T-helper 2 cell treated with Interferon-gamma antibody and Interleukin-4, amounts not matched to agents 5 μg/mL and 100 μg/mL, for 36 hours (primary cell): ENCODE data around the gene RASIP1.
"Not testable (repeated sequence)": the region's sequence is repeated elsewhere in the genome, so short reads cannot be mapped to it uniquely, and the experiment has no call there.

Source experiments
- DNase-seq: peaks from one replicate; pipeline ENCODE4 v3.0.0; 2021; ENCODE audit warnings: low spot score
- H3K27ac Mint-ChIP-seq: one replicate; pipeline ENCODE4 v1.8.0; 2021; ENCODE audit warnings: mild to moderate bottlenecking, mixed read lengths
- H3K27me3 Mint-ChIP-seq: one replicate; pipeline ENCODE4 v1.8.0; 2021; ENCODE audit warnings: low read depth, mixed read lengths
- H3K36me3 Mint-ChIP-seq: one replicate; pipeline ENCODE4 v1.8.0; 2021; ENCODE audit warnings: low read depth, mixed read lengths
- H3K4me1 Mint-ChIP-seq: one replicate; pipeline ENCODE4 v1.8.0; 2021; ENCODE audit warnings: low read depth, mixed read lengths
- H3K4me3 Mint-ChIP-seq: one replicate; pipeline ENCODE4 v1.8.0; 2022; ENCODE audit warnings: mild to moderate bottlenecking, moderate library complexity, mixed read lengths
- H3K9me3 Mint-ChIP-seq: one replicate; pipeline ENCODE4 v1.8.0; 2021; ENCODE audit warnings: mixed read lengths

The RASIP1 gene

GRCh38 chr19:48740164-48740972 is at the start of gene RASIP1:
Gene RASIP1, minus strand, starts transcription at chr19:48740610. Its CDS starts 328 bp downstream, at chr19:48740282.
- Mint-ChIP-seq H3K4me1 (peaks cover 13% of the 10 kb centered on the region), H3K27ac (no peak within 1 kb of the TSS), H3K27me3 (peaks cover 6% of the 10 kb centered on the region)

GRCh38 chr19:48787331-48787730 is 46.9 kb upstream of the RASIP1 start:
- H3K4me1 Mint-ChIP-seq, H3K27me3 Mint-ChIP-seq, H3K27ac Mint-ChIP-seq, H3K4me3 Mint-ChIP-seq, DNase-seq, H3K36me3 Mint-ChIP-seq, H3K9me3 Mint-ChIP-seq: not testable (repeated sequence)

More at GRCh38 chr19:48740164-48740972, at the start of gene RASIP1:
- no peaks in the 10 kb centered on the region for H3K9me3 Mint-ChIP-seq
- no peak for DNase-seq
- no peaks in the 10 kb centered on the region for H3K36me3 Mint-ChIP-seq
- peak within 1 kb of the TSS; percentile 4 for H3K4me3 Mint-ChIP-seq

- not testable (repeated sequence) for DNase-seq, H3K36me3 Mint-ChIP-seq, H3K27me3 Mint-ChIP-seq, H3K9me3 Mint-ChIP-seq, H3K4me1 Mint-ChIP-seq, H3K27ac Mint-ChIP-seq, H3K4me3 Mint-ChIP-seq
Measured at GRCh38 chr19:48786422-48786821, 46.0 kb upstream of the RASIP1 start.

- Mint-ChIP-seq H3K4me1 (peaks cover 1% of the 10 kb centered on the region), H3K9me3 (no peaks in the 10 kb centered on the region), H3K27ac (no peak overlapping the region), H3K36me3 (no peaks in the 10 kb centered on the region), H3K27me3 (peaks cover 6% of the 10 kb centered on the region), H3K4me3 (no peak overlapping the region)
- DNase-seq, result no peak
Measured at GRCh38 chr19:48784527-48784926, 44.1 kb upstream of the RASIP1 start.

- Mint-ChIP-seq H3K27me3 (peaks cover 6% of the 10 kb centered on the region), H3K36me3 (no peaks in the 10 kb centered on the region), H3K27ac (no peak overlapping the region), H3K9me3 (no peaks in the 10 kb centered on the region), H3K4me1 (peaks cover 1% of the 10 kb centered on the region), H3K4me3 (no peak overlapping the region)
- no peak for DNase-seq
Measured at GRCh38 chr19:48780631-48781391, 40.4 kb upstream of the RASIP1 start.

- Mint-ChIP-seq H3K36me3 (no peaks in the 10 kb centered on the region), H3K27ac (no peak overlapping the region), H3K4me3 (no peak overlapping the region), H3K9me3 (no peaks in the 10 kb centered on the region), H3K4me1 (peaks cover 1% of the 10 kb centered on the region), H3K27me3 (peaks cover 4% of the 10 kb centered on the region)
- no peak for DNase-seq
Measured at GRCh38 chr19:48779636-48780035, 39.2 kb upstream of the RASIP1 start.

GRCh38 chr19:48777720-48778119 is 37.3 kb upstream of the RASIP1 start:
- DNase-seq, result no peak
- H3K4me3 Mint-ChIP-seq, result no peak overlapping the region
- H3K9me3 Mint-ChIP-seq, result no peaks in the 10 kb centered on the region
- no peaks in the 10 kb centered on the region for H3K36me3 Mint-ChIP-seq
- H3K27ac Mint-ChIP-seq, result no peak overlapping the region
- peaks cover 1% of the 10 kb centered on the region for H3K4me1 Mint-ChIP-seq
- peaks cover 4% of the 10 kb centered on the region for H3K27me3 Mint-ChIP-seq

GRCh38 chr19:48777139-48777538 is 36.7 kb upstream of the RASIP1 start:
- Mint-ChIP-seq H3K9me3 (no peaks in the 10 kb centered on the region), H3K27ac (no peak overlapping the region), H3K4me3 (no peak overlapping the region), H3K27me3 (peaks cover 2% of the 10 kb centered on the region), H3K4me1 (no peaks in the 10 kb centered on the region), H3K36me3 (no peaks in the 10 kb centered on the region)
- no peak for DNase-seq

GRCh38 chr19:48772503-48772953 is 32.1 kb upstream of the RASIP1 start:
- Mint-ChIP-seq H3K9me3 (no peaks in the 10 kb centered on the region), H3K4me1 (no peaks in the 10 kb centered on the region), H3K27me3 (peaks cover 10% of the 10 kb centered on the region), H3K27ac (no peak overlapping the region), H3K4me3 (no peak overlapping the region), H3K36me3 (no peaks in the 10 kb centered on the region)
- DNase-seq, result no peak

GRCh38 chr19:48770734-48771472 is 30.5 kb upstream of the RASIP1 start:
- Mint-ChIP-seq H3K36me3 (no peaks in the 10 kb centered on the region), H3K9me3 (no peaks in the 10 kb centered on the region), H3K27me3 (peaks cover 10% of the 10 kb centered on the region), H3K4me1 (no peaks in the 10 kb centered on the region), H3K4me3 (no peak overlapping the region), H3K27ac (no peak overlapping the region)
- no peak for DNase-seq

- H3K36me3 Mint-ChIP-seq, result no peaks in the 10 kb centered on the region
- H3K27me3 Mint-ChIP-seq, result peaks cover 10% of the 10 kb centered on the region
- no peaks in the 10 kb centered on the region for H3K9me3 Mint-ChIP-seq
- H3K4me1 Mint-ChIP-seq, result no peaks in the 10 kb centered on the region
- no peak overlapping the region for H3K4me3 Mint-ChIP-seq
- H3K27ac Mint-ChIP-seq, result no peak overlapping the region
- no peak for DNase-seq
Measured at GRCh38 chr19:48770266-48770665, 29.9 kb upstream of the RASIP1 start.

GRCh38 chr19:48768994-48769713 is 28.7 kb upstream of the RASIP1 start:
- no peak overlapping the region for H3K27ac Mint-ChIP-seq
- no peaks in the 10 kb centered on the region for H3K4me1 Mint-ChIP-seq
- H3K4me3 Mint-ChIP-seq, result no peak overlapping the region
- no peak for DNase-seq
- no peaks in the 10 kb centered on the region for H3K9me3 Mint-ChIP-seq
- H3K27me3 Mint-ChIP-seq, result peaks cover 11% of the 10 kb centered on the region
- H3K36me3 Mint-ChIP-seq, result no peaks in the 10 kb centered on the region

GRCh38 chr19:48768171-48768753 is 27.9 kb upstream of the RASIP1 start:
- DNase-seq, H3K9me3 Mint-ChIP-seq, H3K27ac Mint-ChIP-seq, H3K4me3 Mint-ChIP-seq, H3K4me1 Mint-ChIP-seq, H3K36me3 Mint-ChIP-seq: not testable (repeated sequence)
- peaks cover 11% of the 10 kb centered on the region for H3K27me3 Mint-ChIP-seq
